Mucosa of gallbladder (tissue), 1 donor: ENCODE data around the gene GAS6. TPM values are rescaled to one million over a fixed set of nuclear protein-coding genes. Genes with fewer than 3 reads are reported as not detected.

ENCODE experiments used
- DNase-seq: peaks from one replicate; pipeline ENCODE4 v3.0.0-alpha.2; 2020; ENCODE audit warnings: low spot score
- total RNA-seq: library from RNA; stranded (reverse); gene quantifications from one replicate; pipeline ENCODE4 v1.2.1, GENCODE V29; 2021
- donor health status: DM: no; HTN: no; CAD: no.

The GAS6 gene
- total RNA-seq, 1 donor from 2014 or later: 118 TPM

DNA sequence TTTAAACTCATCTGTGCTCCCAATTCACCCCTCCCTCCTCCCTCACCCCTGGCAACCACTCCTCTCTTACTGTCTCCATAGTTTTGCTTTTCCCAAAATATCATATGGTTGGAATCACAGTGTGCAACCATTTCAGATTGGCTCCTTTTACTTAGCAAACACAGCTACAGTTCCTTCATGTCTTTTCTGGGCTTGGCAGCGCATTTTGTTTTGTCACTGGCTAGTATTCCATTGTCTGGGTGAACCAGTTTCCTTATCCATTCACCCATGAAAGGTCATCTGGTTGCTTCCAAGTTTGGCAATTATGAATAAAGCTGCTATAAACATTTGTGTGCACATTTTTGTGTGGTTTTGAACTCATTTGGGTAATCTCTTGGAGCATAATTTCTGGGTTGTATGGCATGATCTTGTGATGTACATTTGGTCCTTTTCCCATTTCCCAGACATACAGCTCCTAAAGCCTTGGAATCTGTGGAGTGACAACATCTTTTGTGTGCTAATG is 23.9 kb upstream of the GAS6 start:
- no peak for DNase-seq

- DNase-seq: no peak
Observed at GRCh38 chr13:113886561-113887112, 22.8 kb upstream of the GAS6 start.

GRCh38 chr13:113884821-113885220 is 20.9 kb upstream of the GAS6 start:
- DNase-seq: no peak

DNA sequence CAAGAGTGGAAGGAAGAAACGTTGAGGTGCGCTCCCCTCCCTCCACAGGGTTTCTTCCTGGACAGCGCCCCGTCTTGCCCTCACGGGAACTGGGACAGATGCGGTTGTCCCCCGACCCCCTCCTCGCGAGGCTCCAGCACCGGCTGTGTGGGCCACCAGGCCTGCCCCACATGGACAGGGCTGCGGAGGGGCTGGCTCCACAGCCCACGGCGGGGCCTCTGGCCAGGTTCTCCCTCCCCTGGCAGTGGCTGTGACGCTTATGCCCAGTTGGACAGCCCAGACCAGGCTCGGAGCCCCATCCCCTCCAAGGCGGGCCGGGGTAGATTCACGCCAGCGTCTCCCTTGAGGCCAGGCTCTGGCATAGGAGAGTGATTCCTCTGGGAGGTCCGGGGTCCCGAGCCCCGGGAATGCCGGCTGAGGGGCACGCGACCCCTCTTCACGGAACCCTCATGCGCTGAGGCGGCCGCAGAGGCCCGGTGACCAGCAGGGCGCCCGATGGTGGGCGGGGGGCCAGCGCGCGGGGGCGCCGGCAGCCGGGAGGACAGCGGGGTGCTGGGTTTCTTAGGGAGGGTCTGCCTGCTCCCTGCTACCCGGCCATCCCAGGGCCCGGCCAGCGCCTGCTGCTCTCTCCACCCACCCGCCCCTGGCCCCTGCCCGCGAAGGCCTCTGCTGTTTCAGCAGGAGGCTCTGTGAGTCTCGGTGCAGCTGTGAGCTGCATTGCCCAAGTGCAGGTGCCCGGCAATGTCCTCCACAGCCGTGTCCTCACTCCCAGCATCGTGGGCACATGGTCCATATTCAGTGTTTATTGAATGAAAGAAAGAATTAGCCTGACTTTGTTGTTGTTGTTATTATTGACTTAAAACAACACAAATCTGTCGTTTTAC is 20.3 kb upstream of the GAS6 start:
- no peak for DNase-seq

GRCh38 chr13:113883314-113883811 is 19.5 kb upstream of the GAS6 start:
- DNase-seq: no peak

DNA sequence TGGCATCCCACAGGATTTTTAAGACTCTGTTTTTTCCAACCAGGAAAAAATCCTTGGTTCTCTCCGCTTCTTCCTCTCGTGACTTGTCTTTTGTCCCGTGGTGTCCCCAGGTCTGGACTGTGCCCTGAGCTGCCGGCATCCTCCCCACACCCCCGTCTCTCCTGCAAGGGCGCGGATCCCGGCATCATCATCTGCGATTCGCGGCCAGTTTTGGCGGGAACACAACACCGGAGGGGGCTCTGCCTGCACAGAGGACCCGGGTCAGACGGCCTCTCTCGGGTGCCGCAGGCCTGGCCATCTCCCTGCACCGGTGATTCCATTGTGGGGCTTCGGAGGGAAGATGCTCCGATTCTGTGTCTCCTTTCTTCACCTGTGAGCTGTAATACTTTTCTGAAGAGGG is 18.8 kb upstream of the GAS6 start:
- no peak for DNase-seq

GRCh38 chr13:113882267-113882630 is 18.4 kb upstream of the GAS6 start:
- no peak for DNase-seq

- no peak for DNase-seq
Observed at GRCh38 chr13:113881614-113882266, 17.9 kb upstream of the GAS6 start.

DNA sequence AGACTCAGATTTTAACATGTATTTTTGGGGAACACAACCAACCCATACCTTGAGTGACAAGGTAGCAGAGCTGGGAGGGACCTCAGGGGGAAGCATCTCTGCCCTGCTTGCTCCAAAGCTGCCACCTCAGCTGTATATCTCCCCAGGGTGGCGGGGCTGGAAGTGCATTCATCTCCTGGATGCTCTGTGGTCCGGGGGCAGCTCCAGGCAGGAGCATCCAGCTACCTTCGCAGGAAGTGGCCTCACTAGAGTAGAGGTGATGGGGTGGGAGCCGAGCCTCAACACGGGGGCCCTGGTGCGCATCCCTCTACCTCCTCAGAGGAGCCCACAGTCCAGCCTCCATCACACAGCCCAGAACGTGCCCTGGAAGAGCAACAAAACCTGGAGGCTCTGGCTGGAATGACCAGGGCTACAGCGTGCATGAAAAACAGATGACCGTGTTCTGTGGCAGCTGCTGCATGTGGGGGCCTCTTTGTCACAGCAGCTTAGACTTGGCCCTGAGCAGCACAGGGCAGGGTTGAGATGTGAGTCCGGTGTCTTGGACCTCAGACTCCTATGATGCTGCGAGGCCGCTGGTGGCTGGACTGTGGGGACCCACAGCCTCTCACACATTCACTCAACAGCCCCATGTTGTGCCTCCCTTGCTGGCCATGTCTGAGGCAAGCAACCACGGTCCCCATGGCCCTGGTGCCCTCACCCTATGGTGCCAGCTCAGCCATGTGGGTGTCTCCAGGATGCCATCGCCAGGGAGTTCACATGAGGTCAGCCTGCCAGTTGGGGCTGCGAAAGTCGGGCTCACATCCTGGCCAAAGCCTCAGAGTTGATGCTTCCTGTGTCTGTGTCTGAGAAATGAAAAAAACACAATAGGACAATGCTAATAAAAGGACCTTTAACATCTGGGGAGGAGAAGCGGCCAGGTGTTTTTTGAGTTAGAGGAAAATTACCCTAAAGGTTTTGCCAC is 17.1 kb upstream of the GAS6 start:
- DNase-seq: no peak

DNA sequence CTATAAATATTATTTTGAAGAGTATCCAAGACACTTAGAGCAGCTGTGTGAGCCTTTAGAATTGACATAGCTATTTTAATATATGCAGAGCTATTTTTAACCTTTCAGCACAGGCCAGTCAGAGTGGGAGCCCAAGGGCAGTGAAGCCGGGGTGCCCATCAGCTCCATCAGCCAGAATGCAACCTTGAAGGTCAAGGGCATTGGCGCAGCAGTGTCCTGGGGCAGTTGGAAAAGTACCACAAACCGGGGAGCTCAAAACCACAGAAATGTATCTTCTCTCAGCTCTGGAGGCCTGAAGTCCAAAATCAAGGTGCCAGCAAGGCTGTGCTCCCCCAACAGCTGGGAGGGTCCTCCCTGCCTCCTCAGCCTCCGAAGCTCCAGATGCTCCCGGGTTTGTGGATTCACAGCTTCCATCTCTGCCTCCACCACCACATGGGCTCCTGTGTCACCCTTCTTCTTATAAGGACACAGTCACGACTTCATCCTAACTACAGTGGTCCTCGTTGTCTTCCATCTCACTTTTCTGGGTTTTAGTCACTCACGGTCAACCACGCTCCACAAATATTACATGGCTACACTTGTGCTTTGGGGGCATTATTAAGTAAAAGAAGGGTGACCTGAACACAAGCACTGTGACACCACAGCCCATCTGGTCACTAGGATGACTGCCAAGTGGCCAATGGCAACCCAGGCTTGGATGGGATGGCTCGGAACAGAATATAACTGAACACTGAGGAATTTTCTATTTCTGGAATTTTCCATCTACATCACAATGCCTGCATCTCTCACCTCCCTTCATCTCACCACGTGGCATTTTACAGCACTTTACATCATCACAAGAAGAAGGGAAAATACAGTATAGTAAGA is 15.9 kb upstream of the GAS6 start:
- no peak for DNase-seq

- no peak for DNase-seq
Observed at GRCh38 chr13:113879017-113879416, 15.1 kb upstream of the GAS6 start.

DNA sequence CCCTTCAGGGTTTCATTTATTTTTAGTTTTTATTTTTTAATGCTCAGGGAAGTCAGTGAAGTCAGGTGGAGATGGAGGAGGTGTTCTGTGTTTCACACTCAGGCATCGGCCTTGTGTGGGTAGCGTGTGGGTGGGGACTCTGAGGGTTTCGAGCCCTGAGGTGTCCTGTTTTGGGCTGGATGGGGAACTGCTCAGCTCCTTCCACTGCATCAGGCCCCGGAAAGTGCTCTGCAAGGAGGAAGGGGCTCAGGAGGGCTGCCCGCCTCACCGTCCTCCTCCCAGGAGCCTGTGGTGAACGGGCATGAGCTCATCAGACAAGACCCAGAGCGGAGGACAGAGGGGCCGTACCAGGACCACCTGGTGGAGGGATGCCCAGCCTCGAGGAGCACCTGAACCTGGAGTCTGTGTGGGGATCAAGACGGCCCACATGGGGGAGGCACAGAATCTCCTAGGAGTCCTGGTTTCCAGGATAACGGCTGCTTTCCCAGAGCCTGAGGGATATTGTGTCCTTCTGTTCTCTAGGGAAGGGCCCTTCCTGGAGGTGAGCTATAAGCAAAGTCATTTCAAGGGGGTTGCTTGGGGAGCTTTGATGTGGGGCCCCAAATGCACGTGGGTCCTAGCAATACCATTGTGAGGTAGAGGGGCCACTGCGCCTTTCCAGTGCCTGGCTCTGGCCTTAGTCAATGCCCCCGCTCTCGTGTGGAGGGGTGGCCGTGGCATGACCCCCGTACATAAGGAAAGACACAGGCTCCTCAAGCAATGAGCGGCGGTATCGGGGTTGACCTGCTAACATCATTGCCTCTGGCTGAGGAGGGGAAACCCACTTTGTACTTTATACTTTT is 13.5 kb upstream of the GAS6 start:
- DNase-seq: no peak

DNA sequence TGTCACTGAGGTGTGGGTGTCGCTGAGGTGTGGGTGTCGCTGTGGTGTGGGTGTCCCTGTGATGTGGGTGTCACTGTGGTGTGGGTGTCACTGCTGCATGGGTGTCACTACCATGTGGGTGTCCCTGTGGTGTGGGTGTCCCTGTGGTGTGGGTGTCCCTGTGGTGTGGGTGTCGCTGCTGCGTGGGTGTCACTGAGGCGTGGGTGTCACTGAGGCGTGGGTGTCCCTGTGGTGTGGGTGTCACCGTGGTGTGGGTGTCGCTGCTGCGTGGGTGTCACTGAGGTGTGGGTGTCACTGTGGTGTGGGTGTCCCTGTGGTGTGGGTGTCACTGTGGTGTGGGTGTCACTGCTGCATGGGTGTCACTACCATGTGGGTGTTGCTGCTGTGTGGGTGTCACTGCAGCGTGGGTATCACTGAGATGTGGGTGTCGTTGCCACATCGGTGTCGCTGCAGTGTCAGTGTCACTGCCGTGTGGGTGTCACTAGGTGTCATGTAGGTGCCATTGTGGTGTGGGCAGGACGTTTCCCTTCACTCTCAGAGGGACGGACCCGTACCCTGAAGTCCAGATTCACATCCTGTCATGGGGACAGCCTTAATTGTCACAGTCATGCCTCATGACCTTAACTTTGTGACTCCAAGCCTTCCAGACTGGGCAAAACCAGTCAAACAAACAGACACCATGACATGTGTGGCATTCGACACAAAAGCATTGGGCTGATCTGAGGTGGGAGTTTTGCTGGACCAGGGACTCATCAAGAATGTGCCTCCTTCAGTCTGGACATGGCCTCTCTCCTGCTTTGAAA is 12.7 kb upstream of the GAS6 start:
- DNase-seq: no peak

DNA sequence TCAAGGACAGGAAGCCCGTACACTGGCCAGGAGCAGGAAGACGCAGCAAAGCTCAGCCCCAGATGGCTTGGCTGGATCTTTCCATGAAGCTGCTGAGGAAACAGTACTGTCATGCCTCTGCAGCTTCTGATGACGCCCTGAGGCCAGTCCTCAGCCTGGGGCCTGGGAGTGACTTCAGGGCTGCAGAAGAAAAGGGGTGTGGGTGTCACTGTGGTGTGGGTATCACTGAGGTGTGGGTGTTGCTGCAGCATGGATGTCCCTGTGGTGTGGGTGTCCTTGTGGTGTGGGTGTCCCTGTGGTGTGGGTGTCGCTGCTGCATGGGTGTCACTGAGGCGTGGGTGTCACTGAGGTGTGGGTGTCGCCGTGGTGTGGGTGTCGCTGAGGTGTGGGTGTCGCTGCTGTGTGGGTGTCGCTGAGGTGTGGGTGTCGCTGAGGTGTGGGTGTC is 12.0 kb upstream of the GAS6 start:
- DNase-seq: no peak

- no peak for DNase-seq
Observed at GRCh38 chr13:113875429-113875815, 11.5 kb upstream of the GAS6 start.

- no peak for DNase-seq
Observed at GRCh38 chr13:113874579-113875428, 10.9 kb upstream of the GAS6 start.

GRCh38 chr13:113874177-113874576 is 10.3 kb upstream of the GAS6 start:
- no peak for DNase-seq

GRCh38 chr13:113869263-113869662 is 5.4 kb upstream of the GAS6 start:
- peak; percentile 3 for DNase-seq
